Measurements from ENCODE around the gene CITED4. TPM values are rescaled to one million over a fixed set of nuclear protein-coding genes. Genes with fewer than 3 reads are reported as not detected.

The CITED4 gene
- total RNA-seq, 2 experiments from 2014 or later: 4.1 to 6.8 TPM

GRCh38 chr1:40858856-40859416 lies 3.2 kb downstream of the CITED4 start:
- no peaks in the 10 kb centered on the region for H3K9me3 Mint-ChIP-seq
- peaks cover 2% of the 10 kb centered on the region for H3K36me3 Mint-ChIP-seq (ENCODE audit: low read depth)
- H3K4me1 Mint-ChIP-seq: peaks cover 17% of the 10 kb centered on the region
- no peak for DNase-seq
- H3K4me3 Mint-ChIP-seq: no peak overlapping the region
- H3K27ac Mint-ChIP-seq: no peak overlapping the region
- H3K27me3 Mint-ChIP-seq: peaks cover 31% of the 10 kb centered on the region
- ChIA-PET CTCF (interaction anchor here (0.9 to 1.5 kb wide), 3 partner anchors 9 to 93 kb away, joined by 3 to 4 read pairs (median 3); no protein-coding TSS in a partner anchor), POLR2A (no interaction called here)

DNA sequence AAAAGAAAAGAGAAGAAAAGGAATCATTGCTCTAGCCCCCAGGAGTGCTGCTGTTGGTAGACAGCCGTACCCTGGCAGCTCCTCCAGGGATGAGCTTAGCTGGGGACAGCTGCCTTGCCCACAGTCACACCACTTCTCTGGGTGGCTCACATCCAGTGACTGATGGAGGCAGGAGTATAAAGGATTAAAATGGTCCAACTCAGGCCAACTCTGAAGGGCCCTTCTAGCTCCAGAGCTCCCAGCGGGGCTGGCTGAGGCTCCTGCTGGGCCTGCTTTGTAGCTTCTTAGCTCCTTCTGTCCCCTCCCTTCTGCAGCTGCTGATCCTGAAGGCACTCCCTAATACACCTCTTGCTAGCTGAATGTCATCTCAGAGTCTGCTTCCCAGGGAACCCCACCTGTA lies 4.4 kb downstream of the CITED4 start:
- CTCF ChIA-PET: interaction anchor here (0.6 to 1.7 kb wide), 7 partner anchors 9 to 228 kb away, joined by 3 to 5 read pairs (median 3); no protein-coding TSS in a partner anchor
- H3K27me3 Mint-ChIP-seq: peaks cover 31% of the 10 kb centered on the region
- H3K36me3 Mint-ChIP-seq (ENCODE audit: low read depth): peaks cover 2% of the 10 kb centered on the region
- H3K9me3 Mint-ChIP-seq: no peaks in the 10 kb centered on the region
- H3K4me1 Mint-ChIP-seq: peaks cover 10% of the 10 kb centered on the region
- DNase-seq: no peak
- POLR2A ChIA-PET: no interaction called here
- H3K4me3 Mint-ChIP-seq: no peak overlapping the region
- no peak overlapping the region for H3K27ac Mint-ChIP-seq

GRCh38 chr1:40856656-40857302 lies 5.4 kb downstream of the CITED4 start:
- ChIA-PET CTCF (interaction anchor here (0.7 to 1.7 kb wide), 3 partner anchors 8 to 169 kb away, joined by 3 to 5 read pairs (median 5); no protein-coding TSS in a partner anchor), POLR2A (no interaction called here)
- peaks cover 7% of the 10 kb centered on the region for H3K4me1 Mint-ChIP-seq
- peaks cover 31% of the 10 kb centered on the region for H3K27me3 Mint-ChIP-seq
- peaks cover 2% of the 10 kb centered on the region for H3K36me3 Mint-ChIP-seq (ENCODE audit: low read depth)
- no peak overlapping the region for H3K4me3 Mint-ChIP-seq
- no peak for DNase-seq
- H3K27ac Mint-ChIP-seq: no peak overlapping the region
- H3K9me3 Mint-ChIP-seq: no peaks in the 10 kb centered on the region

DNA sequence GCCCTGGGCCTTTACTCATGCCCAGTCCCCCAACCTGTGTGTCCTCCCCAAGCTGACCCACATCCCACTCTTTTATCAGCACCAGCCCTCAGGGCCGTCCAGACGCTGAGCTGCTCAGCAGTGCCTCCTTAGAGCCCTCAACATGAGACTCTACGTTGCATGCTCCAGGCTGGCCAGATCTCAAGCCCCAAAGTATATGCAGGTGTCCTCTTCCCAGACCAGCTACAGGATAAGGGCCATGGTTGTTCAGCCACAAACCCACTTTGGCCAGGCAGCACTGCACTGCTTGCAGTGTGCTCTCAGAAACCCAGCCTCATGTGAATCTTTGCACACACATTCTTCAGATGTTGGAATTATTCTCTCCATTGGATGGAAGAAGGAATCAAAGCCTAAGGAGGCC lies 6.0 kb downstream of the CITED4 start:
- no peak for DNase-seq
- Mint-ChIP-seq H3K4me1 (peaks cover 7% of the 10 kb centered on the region), H3K27ac (no peak overlapping the region), H3K27me3 (peaks cover 31% of the 10 kb centered on the region), H3K4me3 (no peak overlapping the region), H3K36me3 (ENCODE audit: low read depth) (peaks cover 2% of the 10 kb centered on the region), H3K9me3 (no peaks in the 10 kb centered on the region)
- ChIA-PET CTCF (interaction anchor here (1.7 kb wide), 1 partner anchor 97 kb away, joined by 5 read pairs; no protein-coding TSS in a partner anchor), POLR2A (no interaction called here)

- H3K4me1 Mint-ChIP-seq: peaks cover 3% of the 10 kb centered on the region
- no peak overlapping the region for H3K4me3 Mint-ChIP-seq
- H3K9me3 Mint-ChIP-seq: no peaks in the 10 kb centered on the region
- H3K27me3 Mint-ChIP-seq: peaks cover 25% of the 10 kb centered on the region
- CTCF ChIA-PET: no interaction called here
- no peaks in the 10 kb centered on the region for H3K36me3 Mint-ChIP-seq (ENCODE audit: low read depth)
- POLR2A ChIA-PET: no interaction called here
- no peak overlapping the region for H3K27ac Mint-ChIP-seq
- DNase-seq: no peak
Observed at GRCh38 chr1:40855513-40855912, 6.7 kb downstream of the CITED4 start.

DNA sequence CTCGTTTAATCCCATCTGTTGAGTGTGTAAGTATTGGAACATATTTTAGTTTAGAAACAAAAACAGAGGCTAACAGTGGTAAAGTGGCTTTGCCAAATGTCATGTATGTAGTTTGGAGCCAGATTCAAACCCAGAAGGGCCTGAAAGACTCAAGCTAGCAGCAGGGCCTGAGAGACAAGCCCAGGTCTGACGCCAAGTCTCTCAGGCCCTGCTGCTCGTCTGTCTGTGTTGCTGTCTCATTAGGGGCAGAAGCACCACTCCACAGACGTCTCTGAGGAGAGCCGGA lies 8.3 kb downstream of the CITED4 start:
- POLR2A ChIA-PET: no interaction called here
- CTCF ChIA-PET: interaction anchor here (1.3 to 1.5 kb wide), 4 partner anchors 8 to 99 kb away, joined by 3 to 5 read pairs (median 3); partner anchors contain the start of gene CITED4
- Mint-ChIP-seq H3K4me3 (no peak overlapping the region), H3K27ac (no peak overlapping the region), H3K27me3 (peaks cover 9% of the 10 kb centered on the region), H3K36me3 (ENCODE audit: low read depth) (no peaks in the 10 kb centered on the region), H3K9me3 (no peaks in the 10 kb centered on the region), H3K4me1 (peaks cover 13% of the 10 kb centered on the region)
- no peak for DNase-seq

DNA sequence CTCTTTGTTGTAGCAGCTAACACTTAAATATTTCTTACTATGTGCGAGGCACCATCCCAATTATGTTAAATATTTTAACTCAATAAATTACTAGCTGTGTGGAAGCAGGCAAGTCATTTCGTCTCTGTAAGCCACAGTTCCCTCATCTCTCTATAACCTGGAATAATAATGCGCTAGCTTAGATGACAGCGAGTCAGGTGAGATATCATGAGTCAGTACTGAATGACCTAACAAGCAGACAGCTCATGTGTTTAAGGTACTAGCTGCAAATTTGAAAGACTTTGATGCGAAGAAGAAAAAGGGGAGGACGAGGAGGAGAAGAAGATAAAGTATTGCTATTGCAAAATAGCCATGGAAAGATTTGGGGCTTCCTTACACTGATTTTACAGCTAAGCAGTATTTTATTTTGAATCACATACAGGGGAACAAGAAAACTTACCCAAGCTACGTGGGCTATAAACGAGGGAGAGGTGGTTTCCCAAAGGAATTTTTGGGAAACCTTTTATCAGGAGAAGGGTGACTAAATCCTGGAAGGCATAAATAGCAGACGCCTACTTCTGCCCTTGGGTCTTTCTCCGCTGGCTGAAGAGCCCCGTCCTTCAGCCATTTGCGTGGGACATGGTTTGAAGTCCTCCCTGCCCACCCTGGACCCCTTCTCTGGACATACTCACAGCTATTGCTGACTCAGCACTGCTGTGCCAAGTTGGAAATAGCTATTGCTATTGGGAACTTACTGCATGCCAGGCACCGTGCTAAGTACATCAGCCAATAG lies 8.9 kb downstream of the CITED4 start:
- Mint-ChIP-seq H3K27me3 (peaks cover 5% of the 10 kb centered on the region), H3K27ac (no peak overlapping the region), H3K36me3 (ENCODE audit: low read depth) (no peaks in the 10 kb centered on the region), H3K9me3 (no peaks in the 10 kb centered on the region), H3K4me3 (no peak overlapping the region), H3K4me1 (peaks cover 14% of the 10 kb centered on the region)
- no peak for DNase-seq
- ChIA-PET POLR2A (no interaction called here), CTCF (interaction anchor here (1.1 to 1.5 kb wide), 5 partner anchors 9 to 100 kb away, joined by 3 to 5 read pairs (median 3); partner anchors contain the start of gene CITED4)

DNA sequence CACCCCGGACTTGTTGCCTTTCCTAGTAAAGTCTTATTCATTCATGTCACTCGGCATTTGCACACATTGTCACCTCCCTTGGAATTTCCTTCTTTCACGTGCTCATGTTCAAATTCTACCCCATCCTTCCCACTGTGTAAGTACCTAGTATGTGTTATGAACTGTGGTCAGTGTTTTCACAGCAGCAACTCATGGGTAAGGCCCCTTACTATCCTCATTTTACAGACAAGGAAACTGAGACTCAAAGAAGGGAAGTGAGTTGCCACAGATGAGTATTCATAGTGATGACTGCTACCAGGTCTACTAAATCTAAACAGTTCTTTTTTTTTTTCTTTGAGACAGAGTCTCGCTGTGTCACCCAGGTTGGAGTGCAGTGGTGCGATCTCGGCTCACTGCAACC lies 10.5 kb downstream of the CITED4 start:
- POLR2A ChIA-PET: interaction anchor here (0.5 kb wide), 1 partner anchor 345 kb away, joined by 4 read pairs; no protein-coding TSS in a partner anchor

DNA sequence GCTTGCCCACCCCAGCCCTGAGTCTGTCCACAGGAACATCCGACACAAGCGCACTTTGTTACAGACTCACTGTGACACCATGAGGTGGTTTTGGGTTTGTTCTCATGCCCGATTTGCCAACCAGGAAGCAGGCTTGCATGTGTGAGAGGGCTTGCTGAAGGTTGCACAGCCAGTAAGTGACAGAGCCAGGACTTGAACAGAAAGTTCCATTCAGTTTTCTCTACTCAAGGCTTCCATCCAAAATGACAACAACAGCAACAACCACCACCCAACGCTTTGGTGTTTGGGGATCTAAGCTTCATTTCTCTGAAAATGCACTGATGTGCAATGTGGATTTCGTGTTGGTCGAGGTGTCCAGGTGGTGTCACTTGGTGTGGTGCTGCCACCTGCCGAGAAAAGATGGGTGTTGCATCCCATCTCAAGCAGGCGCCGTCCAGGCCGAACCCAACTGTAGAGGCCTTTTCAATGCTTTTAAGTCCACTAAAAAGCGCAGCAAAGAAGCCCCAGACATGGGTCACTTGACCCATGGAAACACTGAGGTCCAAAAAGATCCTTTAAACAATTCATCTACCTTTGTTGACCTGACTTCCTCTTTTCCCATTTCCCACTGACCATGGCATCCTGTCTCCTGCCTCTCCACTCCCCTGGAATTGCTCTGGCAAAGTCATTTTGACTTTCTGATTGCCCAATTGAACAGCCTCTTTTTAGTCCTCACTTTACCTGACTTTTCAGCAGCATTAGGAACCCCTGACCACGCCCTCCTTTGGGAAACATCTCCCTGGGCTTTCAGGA lies 12.2 kb downstream of the CITED4 start:
- POLR2A ChIA-PET: no interaction called here
- CTCF ChIA-PET: interaction anchor here (0.5 to 4.3 kb wide), 24 partner anchors 9 to 256 kb away, joined by 3 to 28 read pairs (median 3); partner anchors contain the start of gene NFYC
- peak; percentile 85 for DNase-seq
- Mint-ChIP-seq H3K9me3 (no peaks in the 10 kb centered on the region), H3K27ac (peak overlapping the region; percentile 64), H3K4me1 (peaks cover 27% of the 10 kb centered on the region), H3K4me3 (no peak overlapping the region), H3K36me3 (ENCODE audit: low read depth) (no peaks in the 10 kb centered on the region), H3K27me3 (no peaks in the 10 kb centered on the region)

More for the DNA sequence above, 10.5 kb downstream of the CITED4 start:
- H3K9me3 Mint-ChIP-seq: no peaks in the 10 kb centered on the region
- H3K36me3 Mint-ChIP-seq (ENCODE audit: low read depth): no peaks in the 10 kb centered on the region
- no peak overlapping the region for H3K27ac Mint-ChIP-seq
- CTCF ChIA-PET: interaction anchor here (1.0 to 4.3 kb wide), 2 partner anchors 30 to 76 kb away, joined by 3 to 28 read pairs; no protein-coding TSS in a partner anchor
- no peak for DNase-seq
- peaks cover 17% of the 10 kb centered on the region for H3K4me1 Mint-ChIP-seq
- no peaks in the 10 kb centered on the region for H3K27me3 Mint-ChIP-seq
- no peak overlapping the region for H3K4me3 Mint-ChIP-seq

DNA sequence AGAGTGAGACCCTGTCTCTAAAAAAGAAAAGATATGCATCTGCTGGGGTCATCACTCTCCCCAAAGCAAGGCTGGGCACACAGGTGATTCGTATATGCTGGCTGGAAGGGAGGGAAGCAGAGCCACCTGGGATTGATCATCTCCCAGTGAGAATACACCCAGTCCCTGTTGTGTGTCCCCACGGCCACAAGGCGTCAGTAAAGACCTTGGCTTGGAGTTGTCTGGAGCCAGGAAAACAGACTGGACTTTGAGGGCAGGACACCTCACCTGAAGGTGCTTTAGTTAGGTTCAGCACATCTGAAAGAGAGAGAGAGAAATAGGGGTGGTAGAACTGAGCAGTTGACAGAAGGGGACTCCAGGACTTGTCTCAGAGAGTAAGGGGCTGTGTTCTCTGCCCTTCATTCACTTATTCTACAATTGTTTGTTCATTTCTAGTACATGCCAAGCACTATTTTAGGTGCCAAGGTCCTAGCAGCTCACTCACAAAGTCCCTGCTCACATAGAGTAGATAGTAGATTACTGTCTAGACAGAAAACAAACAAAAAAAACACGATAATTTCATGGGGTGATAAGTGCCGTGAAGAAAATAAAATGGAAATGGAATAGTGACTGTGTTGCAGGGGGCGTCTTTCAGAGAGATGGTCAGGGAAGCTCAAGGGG lies 13.5 kb downstream of the CITED4 start:
- H3K4me3 Mint-ChIP-seq: no peak overlapping the region
- H3K36me3 Mint-ChIP-seq (ENCODE audit: low read depth): no peaks in the 10 kb centered on the region
- DNase-seq: no peak
- H3K9me3 Mint-ChIP-seq: no peaks in the 10 kb centered on the region
- peaks cover 31% of the 10 kb centered on the region for H3K4me1 Mint-ChIP-seq
- H3K27ac Mint-ChIP-seq: no peak overlapping the region
- POLR2A ChIA-PET: no interaction called here
- CTCF ChIA-PET: interaction anchor here (1.1 to 4.3 kb wide), 8 partner anchors 9 to 223 kb away, joined by 3 to 28 read pairs (median 4); no protein-coding TSS in a partner anchor
- H3K27me3 Mint-ChIP-seq: no peaks in the 10 kb centered on the region

DNA sequence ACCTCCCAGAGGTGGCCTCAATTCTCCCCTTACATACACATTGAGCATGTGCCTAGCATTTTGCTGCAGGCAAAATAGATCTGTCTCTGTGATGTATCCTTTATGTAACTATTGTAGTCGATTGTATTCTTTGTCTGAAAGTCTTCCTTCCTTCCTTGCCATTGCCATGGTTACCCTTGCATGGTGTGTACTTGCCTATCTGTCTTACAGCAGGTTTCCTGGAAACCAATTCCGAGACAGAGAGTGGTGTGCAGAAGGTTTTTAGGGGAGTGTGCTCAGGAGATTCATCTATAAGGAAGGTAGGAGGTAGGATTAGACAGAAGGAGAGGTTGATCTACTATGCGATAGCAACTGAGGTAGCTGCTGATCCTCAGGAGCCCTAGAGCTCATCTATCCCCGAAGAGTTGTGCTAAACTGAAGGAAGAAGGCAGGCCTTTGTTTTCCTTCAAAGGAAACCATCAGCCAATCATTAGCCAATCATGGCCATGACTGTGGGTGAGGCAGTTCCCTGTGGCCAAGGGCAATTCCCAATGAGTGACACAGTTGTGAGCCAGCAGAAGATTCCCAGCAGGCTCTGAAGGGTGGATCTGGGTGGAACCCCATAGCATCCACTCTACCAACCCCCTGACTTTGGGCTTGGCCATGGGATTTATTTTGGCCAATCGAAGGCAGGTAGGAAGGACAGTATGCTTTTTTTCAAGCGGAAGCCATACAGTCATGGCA lies 15.0 kb downstream of the CITED4 start:
- ChIA-PET POLR2A (no interaction called here), CTCF (interaction anchor here (0.9 kb wide), 1 partner anchor 73 kb away, joined by 3 read pairs; no protein-coding TSS in a partner anchor)
- Mint-ChIP-seq H3K27ac (no peak overlapping the region), H3K4me3 (no peak overlapping the region), H3K36me3 (ENCODE audit: low read depth) (no peaks in the 10 kb centered on the region), H3K27me3 (no peaks in the 10 kb centered on the region), H3K4me1 (peaks cover 31% of the 10 kb centered on the region), H3K9me3 (peaks cover 3% of the 10 kb centered on the region)
- DNase-seq: no peak

Data from activated CD4-positive, alpha-beta T cell treated with anti-CD3 and anti-CD28 coated beads, Interleukin-2, amount 10 ng/mL, durations not matched to agents 7 days and 5 days (primary cell).